Left ventricle myocardium inferior (tissue), 1 donor: Measurements from ENCODE around the gene ANKFN1. TPM values are rescaled to one million over a fixed set of nuclear protein-coding genes. Genes with fewer than 3 reads are reported as not detected.

Experiments used
- DNase-seq: peaks from one replicate; pipeline ENCODE4 v3.0.0-alpha.2; 2020
- H3K27ac ChIP-seq: fragments of 200-600 bp; replicated peaks from 2 replicates; pipeline ENCODE4 v1.8.0; 2021
- H3K27me3 ChIP-seq: fragments of 200-600 bp; 2 replicates; pipeline ENCODE4 v1.8.0; 2021; ENCODE audit warnings: low read depth
- H3K36me3 ChIP-seq: fragments of 200-600 bp; 2 replicates; pipeline ENCODE4 v1.8.0; 2021
- H3K4me1 ChIP-seq: fragments of 200-600 bp; 2 replicates; pipeline ENCODE4 v1.8.0; 2021
- H3K4me3 ChIP-seq: fragments of 200-600 bp; 2 replicates; pipeline ENCODE4 v1.8.0; 2021; ENCODE audit warnings: mild to moderate bottlenecking, moderate library complexity
- H3K9me3 ChIP-seq: fragments of 200-600 bp; replicated peaks from 2 replicates; pipeline ENCODE4 v1.8.0; 2021
- intact Hi-C: fragments of 100-400 bp; cut with micrococcal nuclease; formaldehyde crosslinking; loops from one replicate; pipeline ENCODE4 v1.11.0; 2022
- total RNA-seq: library from RNA; stranded (reverse); fragmentation: NEBNext Ultra II Directional; extraction: Animal tissue kit (Norgen Biotek cat#: 25700); gene quantifications from one replicate; pipeline ENCODE4 v1.2.1, GENCODE V29; 2021
- TF ChIP-seq, protein P1 (sequence below): fragments of 200-600 bp; IDR thresholded peaks from 2 replicates; pipeline ENCODE4 v1.8.0; 2021; ENCODE audit warnings: antibody characterized with exemption, mild to moderate bottlenecking, borderline replicate concordance
- donor health status: DM: no; HTN: yes; CAD: no; lungs with severe emphysema.

ANKFN1 gene
- total RNA-seq, 1 donor from 2014 or later = not detected

DNA sequence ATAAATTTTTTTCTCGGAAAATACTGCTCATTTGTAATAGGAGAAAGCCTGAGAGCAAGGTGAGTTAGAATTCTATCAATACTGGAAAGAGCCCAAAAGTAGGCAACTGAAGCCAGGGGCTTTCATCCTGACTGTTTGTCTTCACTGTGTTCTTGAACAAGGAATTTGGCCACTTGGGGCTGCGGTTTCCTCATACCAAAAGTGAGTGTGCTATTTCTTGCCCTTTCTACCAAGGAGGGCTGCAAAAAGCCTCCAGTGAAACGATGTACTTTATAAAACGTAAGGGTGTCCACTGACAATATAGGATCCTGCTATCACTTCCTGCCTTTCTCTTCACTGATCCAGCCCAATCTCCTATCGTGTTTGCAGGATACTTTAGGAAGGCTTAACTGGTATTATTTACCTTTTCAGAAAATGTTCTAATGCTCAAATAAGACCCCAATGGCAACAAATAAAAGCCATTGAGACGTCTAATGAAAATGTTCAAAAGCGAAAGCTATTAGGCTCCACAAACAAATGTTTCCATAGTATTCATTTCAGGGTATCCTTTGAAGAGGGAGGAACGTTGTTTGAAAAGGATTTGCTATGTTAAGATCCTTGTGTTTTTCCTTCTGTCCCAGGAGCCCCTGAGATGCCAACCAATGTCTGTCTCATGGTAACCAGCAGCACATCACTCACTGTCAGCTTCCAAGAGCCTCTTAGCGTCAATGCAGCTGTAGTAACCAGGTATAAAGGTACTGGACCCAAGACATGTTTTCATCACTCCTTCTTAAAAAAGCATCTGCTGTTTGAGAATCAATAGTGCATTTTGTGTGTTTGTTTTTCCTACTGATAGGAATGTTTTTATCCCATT, 220.9 kb downstream of the ANKFN1 start:
- Histone ChIP-seq H3K4me3 (no peak overlapping the region), H3K27ac (no peak overlapping the region), H3K36me3 (no peaks in the 10 kb centered on the region), H3K4me1 (no peaks in the 10 kb centered on the region), H3K27me3 (peaks cover 6% of the 10 kb centered on the region), H3K9me3 (no peaks in the 10 kb centered on the region)
- no peak for DNase-seq
- intact Hi-C loops = no loop called here
- TF ChIP-seq, protein P1, sequence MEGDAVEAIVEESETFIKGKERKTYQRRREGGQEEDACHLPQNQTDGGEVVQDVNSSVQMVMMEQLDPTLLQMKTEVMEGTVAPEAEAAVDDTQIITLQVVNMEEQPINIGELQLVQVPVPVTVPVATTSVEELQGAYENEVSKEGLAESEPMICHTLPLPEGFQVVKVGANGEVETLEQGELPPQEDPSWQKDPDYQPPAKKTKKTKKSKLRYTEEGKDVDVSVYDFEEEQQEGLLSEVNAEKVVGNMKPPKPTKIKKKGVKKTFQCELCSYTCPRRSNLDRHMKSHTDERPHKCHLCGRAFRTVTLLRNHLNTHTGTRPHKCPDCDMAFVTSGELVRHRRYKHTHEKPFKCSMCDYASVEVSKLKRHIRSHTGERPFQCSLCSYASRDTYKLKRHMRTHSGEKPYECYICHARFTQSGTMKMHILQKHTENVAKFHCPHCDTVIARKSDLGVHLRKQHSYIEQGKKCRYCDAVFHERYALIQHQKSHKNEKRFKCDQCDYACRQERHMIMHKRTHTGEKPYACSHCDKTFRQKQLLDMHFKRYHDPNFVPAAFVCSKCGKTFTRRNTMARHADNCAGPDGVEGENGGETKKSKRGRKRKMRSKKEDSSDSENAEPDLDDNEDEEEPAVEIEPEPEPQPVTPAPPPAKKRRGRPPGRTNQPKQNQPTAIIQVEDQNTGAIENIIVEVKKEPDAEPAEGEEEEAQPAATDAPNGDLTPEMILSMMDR = no peak

DNA sequence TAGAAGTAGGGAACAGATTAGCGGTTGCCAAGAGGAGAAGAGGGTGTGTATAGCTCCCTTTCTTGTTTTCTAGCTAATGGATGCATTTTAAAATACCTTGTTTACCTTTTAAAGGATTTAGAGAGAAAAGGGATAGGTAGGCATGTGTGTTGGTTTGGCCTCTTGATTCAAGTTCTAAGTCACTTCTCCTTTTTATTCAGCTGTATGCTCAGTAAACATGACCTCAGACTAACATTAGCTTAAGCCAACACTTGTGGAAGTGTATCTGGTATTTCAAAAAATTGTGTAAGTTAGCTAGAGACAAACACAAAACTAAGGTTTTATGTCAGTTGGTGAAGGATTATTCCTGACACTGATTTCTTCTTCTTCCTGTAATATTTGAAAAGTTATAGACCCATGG, 236.1 kb downstream of the ANKFN1 start:
- peaks cover 34% of the 10 kb centered on the region for H3K9me3 ChIP-seq
- TF ChIP-seq, protein P1 = no peak
- H3K4me1 ChIP-seq = no peaks in the 10 kb centered on the region
- H3K27me3 ChIP-seq = no peaks in the 10 kb centered on the region
- intact Hi-C loops = no loop called here
- DNase-seq = no peak
- H3K27ac ChIP-seq = no peak overlapping the region
- H3K4me3 ChIP-seq = no peak overlapping the region
- H3K36me3 ChIP-seq = no peaks in the 10 kb centered on the region

DNA sequence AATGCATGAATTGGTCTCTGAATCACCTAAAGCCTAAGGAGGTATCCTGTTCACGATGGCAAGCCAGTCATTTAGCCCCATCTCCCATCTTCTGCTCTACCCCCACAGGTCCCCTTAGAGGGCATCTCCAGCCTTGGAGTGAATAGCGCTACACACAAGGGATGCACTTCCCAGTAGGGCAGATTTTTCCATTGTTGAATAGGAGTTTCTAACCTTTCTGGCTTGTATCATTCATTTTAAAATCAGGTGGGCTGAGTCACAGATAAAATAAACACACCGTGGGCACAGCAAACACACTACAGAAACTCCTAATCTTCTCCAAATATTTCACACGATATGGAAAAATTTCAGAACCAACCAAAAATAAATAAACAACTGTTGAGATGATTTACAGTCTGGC, 239.0 kb downstream of the ANKFN1 start:
- TF ChIP-seq, protein P1 = no peak
- intact Hi-C loops = no loop called here
- no peaks in the 10 kb centered on the region for H3K36me3 ChIP-seq
- H3K27ac ChIP-seq = no peak overlapping the region
- peaks cover 34% of the 10 kb centered on the region for H3K9me3 ChIP-seq
- H3K4me3 ChIP-seq = no peak overlapping the region
- no peaks in the 10 kb centered on the region for H3K4me1 ChIP-seq
- DNase-seq = no peak
- no peaks in the 10 kb centered on the region for H3K27me3 ChIP-seq

DNA sequence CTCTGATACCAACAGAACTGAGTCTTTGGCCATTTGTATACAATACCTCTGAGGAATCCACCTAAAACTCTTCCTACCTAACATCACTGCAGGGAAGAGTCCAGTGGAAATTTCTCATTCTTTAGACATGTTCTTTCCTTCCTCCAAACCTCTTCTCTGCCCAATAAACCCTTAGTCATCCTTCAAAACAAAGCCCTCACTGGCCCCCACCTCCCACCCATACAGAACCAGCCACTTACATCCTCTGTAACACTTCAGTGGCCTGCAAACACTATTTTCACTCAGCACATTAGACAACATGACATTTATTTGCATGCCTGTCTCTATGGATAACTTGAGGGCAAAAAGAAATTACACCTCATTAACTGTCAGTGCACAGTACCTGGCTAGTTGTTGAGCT, 239.9 kb downstream of the ANKFN1 start:
- no peak for DNase-seq
- Histone ChIP-seq H3K36me3 (no peaks in the 10 kb centered on the region), H3K27me3 (no peaks in the 10 kb centered on the region), H3K27ac (no peak overlapping the region), H3K4me1 (no peaks in the 10 kb centered on the region), H3K9me3 (peaks cover 26% of the 10 kb centered on the region), H3K4me3 (no peak overlapping the region)
- intact Hi-C loops = no loop called here
- TF ChIP-seq, protein P1 = no peak

DNA sequence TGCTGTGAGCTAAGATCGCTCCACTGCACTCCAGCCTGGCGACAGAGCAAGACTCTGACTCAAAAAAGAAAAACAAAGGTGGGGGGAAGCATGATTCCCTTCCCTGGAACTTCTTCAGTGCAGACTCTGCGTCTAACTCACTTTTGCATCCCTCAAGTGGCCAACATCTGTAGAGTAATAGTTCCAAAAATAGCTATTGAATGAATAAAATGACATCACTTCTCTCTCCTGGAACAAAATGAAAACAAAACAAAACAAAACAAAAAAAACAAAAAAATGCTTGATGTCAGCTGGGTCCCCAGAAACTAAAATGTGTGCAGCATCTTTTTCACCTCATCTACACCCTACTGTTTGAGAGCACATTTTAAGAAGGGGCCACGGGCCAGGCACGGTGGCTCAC, 242.5 kb downstream of the ANKFN1 start:
- TF ChIP-seq, protein P1 = no peak
- intact Hi-C loops = no loop called here
- Histone ChIP-seq H3K36me3 (no peaks in the 10 kb centered on the region), H3K4me1 (no peaks in the 10 kb centered on the region), H3K27me3 (no peaks in the 10 kb centered on the region), H3K4me3 (no peak overlapping the region), H3K9me3 (peaks cover under 1% of the 10 kb centered on the region), H3K27ac (no peak overlapping the region)
- no peak for DNase-seq
